ENCODE data around the gene MTTP. TPM values are rescaled to one million over a fixed set of nuclear protein-coding genes. Genes with fewer than 3 reads are reported as not detected.

Gene MTTP
- total RNA-seq, 1 donor from 2014 or later = not detected

GRCh38 chr4:99593781-99594641 lies 19.4 kb downstream of the MTTP start:
- no peak for DNase-seq (ENCODE audit: low spot score)

DNA sequence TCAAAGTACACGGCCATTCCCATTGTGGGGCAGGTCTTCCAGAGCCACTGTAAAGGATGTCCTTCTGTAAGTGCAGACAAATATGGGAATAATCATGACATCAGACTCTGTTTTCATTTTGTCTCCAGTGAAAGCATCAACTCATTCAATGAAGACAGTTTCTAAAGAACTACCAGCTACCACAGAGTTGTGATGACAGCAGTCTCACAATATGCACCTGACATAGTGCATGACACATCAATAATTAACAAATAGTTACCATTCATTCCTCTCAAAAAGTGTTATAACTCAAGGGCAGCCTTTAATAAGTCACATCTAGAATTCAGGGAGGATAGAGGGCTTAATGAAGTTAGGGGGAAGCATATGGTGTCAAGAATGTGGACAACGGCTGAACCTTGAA lies 20.2 kb downstream of the MTTP start:
- no peak for DNase-seq (ENCODE audit: low spot score)

- no peak for DNase-seq (ENCODE audit: low spot score)
Observed at GRCh38 chr4:99606716-99607115, 32.1 kb downstream of the MTTP start.

GRCh38 chr4:99608417-99608816 lies 33.8 kb downstream of the MTTP start:
- no peak for DNase-seq (ENCODE audit: low spot score)

DNA sequence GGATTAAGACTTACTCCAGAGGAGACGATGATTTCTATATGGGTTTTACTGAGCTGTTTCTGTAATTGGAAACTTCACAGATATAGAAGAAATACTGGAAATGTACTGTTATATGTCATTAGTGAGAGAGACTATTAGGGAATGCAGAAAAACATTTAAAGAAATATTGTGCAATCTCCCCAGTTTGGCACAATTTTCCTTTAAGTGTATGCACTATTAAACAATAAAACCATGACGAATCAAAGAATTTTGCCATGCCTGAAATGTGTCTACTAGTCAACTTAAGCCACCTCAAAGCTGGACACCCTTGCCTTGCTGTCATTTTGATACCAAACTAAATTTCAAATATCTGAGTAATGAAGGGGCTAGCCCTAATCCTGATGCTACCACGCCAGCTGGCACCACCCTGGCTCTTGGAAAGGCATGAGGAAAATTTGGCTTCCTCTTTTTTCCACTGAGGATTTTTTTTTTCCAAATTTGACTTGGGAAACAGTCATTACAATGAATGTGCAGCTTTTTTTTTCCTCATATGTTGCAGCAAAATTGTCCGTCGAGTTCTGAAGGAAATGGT lies 36.1 kb downstream of the MTTP start:
- DNase-seq (ENCODE audit: low spot score) = no peak

- no peak for DNase-seq (ENCODE audit: low spot score)
Observed at GRCh38 chr4:99612281-99612680, 37.7 kb downstream of the MTTP start.

DNA sequence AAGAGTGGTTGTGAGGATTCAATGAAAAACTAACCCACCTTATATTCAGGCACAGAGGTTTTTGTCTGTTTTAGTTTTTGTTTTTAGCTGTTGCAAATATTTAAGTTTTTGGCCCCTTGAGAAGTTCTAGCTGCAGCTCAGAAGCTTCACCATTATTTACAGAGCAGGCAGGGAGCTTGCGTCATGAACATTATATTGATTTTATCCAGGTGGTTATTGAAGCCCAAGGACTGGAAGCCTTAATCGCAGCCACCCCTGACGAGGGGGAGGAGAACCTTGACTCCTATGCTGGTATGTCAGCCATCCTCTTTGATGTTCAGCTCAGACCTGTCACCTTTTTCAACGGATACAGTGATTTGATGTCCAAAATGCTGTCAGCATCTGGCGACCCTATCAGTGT lies 38.1 kb downstream of the MTTP start:
- no peak for DNase-seq (ENCODE audit: low spot score)

DNA sequence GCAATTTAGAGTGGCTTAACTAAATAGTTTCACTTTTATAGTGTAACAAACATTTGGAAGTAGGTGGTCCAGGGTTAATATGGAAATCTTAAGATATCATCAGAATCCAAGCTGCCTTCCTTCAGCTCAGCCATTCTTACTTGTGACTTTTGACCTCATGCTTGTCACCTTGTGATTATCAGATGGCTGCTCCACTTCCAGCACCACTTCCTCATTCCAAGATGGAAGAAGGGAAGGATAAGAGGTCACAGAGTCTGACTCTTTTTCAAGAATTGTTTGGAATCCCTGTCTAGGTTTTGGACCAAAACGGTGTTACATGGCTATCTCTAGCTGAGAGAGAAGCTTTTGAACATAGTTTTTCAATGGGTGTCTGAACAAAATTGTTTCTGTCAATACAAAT lies 39.9 kb downstream of the MTTP start:
- no peak for DNase-seq (ENCODE audit: low spot score)

GRCh38 chr4:99615170-99615820 lies 40.7 kb downstream of the MTTP start:
- DNase-seq (ENCODE audit: low spot score) = no peak

GRCh38 chr4:99617374-99617773 lies 42.8 kb downstream of the MTTP start:
- no peak for DNase-seq (ENCODE audit: low spot score)

DNA sequence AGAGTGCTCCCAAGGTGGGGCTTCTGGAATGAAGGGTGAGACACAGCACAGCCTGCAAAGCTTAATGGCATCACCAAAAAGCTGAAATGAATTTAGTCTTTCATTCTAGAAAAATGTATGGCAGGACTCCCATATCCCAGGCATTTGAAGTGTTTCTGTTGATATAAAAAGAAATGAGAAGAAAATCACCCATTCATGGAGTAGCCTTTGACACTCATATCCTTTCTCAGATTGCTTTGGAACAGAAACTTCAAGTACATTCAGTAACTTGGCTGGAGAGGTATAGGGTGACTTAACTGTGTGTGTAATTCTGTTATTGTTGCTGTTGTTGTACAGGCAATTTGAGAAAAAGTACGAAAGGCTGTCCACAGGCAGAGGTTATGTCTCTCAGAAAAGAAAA lies 47.7 kb downstream of the MTTP start:
- DNase-seq (ENCODE audit: low spot score) = no peak

DNA sequence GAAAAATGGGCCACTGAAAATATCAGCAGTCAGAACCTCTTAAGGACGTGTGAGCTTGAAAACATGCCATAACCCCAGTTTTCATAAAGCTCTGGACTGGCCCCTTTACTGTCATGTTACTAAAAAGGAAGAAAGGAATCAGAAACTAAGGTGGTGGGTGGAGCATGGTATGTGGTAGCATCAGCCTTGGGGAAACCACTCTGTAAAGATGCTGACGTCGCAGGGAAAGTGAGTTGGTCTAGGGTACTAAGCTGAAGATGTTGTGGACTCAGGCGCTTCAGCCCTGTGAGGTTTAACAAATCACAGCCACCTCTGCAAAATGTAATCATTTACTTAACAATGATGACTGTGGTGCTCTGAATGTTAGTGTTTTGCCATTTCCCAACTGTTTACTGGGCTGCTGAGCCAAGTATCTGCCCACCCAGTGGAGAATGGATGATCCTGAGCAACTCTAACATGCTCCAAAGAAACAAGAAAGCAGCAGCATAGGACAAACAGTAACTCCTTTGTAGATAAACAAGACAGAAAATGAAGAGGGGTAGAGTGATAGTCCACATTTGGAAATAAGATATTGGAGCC lies 49.6 kb downstream of the MTTP start:
- no peak for DNase-seq (ENCODE audit: low spot score)

DNA sequence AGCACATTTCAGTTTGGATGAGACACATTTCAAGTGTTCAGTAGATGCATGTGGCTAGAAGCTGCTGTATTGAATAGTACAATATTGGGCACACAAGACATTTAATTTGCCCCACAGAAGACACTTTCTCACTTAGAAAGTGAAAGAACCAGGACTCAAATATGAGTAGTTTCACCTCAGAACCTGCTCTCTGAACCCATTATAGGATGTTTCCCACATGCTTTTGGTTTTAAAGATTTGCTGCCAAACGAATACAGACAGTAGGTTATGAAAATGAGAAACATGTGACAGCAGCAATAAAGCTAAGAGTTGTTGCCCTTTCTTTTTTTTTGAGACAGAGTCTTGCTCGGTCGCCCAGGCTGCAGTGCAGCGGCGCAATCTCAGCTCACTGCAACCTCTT lies 50.7 kb downstream of the MTTP start:
- no peak for DNase-seq (ENCODE audit: low spot score)

GRCh38 chr4:99628040-99628439 lies 53.4 kb downstream of the MTTP start:
- DNase-seq (ENCODE audit: low spot score) = no peak

GRCh38 chr4:99629962-99630554 lies 55.4 kb downstream of the MTTP start:
- no peak for DNase-seq (ENCODE audit: low spot score)

GRCh38 chr4:99630857-99631360 lies 56.3 kb downstream of the MTTP start:
- no peak for DNase-seq (ENCODE audit: low spot score)

GRCh38 chr4:99633772-99634171 lies 59.1 kb downstream of the MTTP start:
- DNase-seq (ENCODE audit: low spot score) = no peak

DNA sequence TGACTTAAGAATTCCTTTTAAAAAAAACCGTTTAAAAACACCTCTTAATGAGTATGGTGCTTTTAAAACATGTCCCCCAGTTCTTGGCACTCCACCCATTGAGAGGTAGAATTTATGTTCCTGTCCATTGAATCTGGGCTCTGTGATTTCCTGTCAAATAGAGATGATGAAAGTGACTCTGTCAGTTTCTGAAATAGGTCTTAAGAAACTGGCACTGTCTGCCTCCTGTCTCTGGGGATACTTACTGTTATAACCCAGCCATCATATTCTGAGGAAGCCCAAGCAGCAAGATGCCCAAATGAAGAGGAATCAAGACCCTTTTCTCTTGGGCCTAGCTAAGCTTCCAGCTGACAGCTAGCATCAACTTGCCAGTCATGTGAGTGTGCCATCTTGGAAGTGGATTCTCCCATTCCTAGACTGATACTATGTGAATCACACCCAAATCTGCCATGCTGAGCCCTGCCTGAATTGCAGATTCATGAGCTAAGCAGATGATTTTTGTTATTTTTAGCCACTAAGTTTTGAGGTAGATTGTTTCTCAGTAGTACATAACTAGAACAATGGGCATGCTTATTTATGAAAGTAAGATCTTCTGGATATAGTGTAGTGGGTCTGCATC lies 60.2 kb downstream of the MTTP start:
- DNase-seq (ENCODE audit: low spot score) = no peak

GRCh38 chr4:99635601-99636000 lies 61.0 kb downstream of the MTTP start:
- DNase-seq (ENCODE audit: low spot score) = no peak

- DNase-seq (ENCODE audit: low spot score) = no peak
Observed at GRCh38 chr4:99636422-99636821, 61.8 kb downstream of the MTTP start.

- no peak for DNase-seq (ENCODE audit: low spot score)
Observed at GRCh38 chr4:99637174-99637573, 62.5 kb downstream of the MTTP start.

DNA sequence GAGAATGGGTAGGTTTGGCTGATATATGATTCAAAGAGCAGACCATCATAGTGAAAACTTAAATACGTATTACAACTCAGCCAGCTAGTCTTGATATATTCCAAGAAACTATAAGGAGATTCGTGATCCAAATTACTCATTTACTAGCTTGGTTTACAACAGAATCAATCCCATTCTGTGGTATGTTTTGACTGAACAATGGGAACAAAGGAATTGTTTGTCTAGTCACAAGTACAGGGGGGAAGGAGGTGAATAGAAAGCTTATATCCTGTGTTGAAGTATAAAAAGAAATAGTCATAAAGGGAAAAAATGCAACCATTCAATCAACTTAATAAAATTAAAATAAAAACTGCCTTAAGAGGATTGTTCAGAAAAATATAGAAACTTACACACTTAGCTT lies 66.1 kb downstream of the MTTP start:
- no peak for DNase-seq (ENCODE audit: low spot score)

All from ureter (tissue), 1 donor.